K562 (cell line): ENCODE results near the gene PCDHGB2. TPM values are rescaled to one million over a fixed set of nuclear protein-coding genes. Genes with fewer than 3 reads are reported as not detected.
A peak's percentile ranks its signal among the peaks of the same experiment; 100 is the strongest.

Experiments used
- BRCA1 ChIP-seq, 2 experiments: fragments of 450-650 bp in 1 of 2; sonication (generic) in 1 of 2; formaldehyde crosslinking in 1 of 2; IDR thresholded peaks; 2 replicates each; pipeline versions ENCODE4 v1.5.0 to v1.6.1; 2017 to 2020; ENCODE audit warnings: mild to moderate bottlenecking in 1 of 2, missing genetic modification reagents in 1 of 2
- BRD9 ChIP-seq: fragments of 450-650 bp; IDR thresholded peaks from 2 replicates; pipeline ENCODE4 v1.6.1; 2018; ENCODE audit warnings: low read depth; ENCODE audit not compliant: partially characterized antibody
- DLX4 ChIP-seq: fragments of 250-450 bp; sonication (Bioruptor Pico); IDR thresholded peaks from 2 replicates; pipeline ENCODE4 v1.6.1; 2021; ENCODE audit warnings: mild to moderate bottlenecking
- EGR1 ChIP-seq: fragments of 450-650 bp; conservative IDR thresholded peaks from 2 replicates; pipeline ENCODE4 v1.6.1; 2017; ENCODE audit warnings: mild to moderate bottlenecking
- FUS ChIP-seq: fragments of 200-400 bp; formaldehyde crosslinking; optimal IDR thresholded peaks from 2 replicates; pipeline ENCODE3; 2017; ENCODE audit warnings: low read depth, low read length
- GTF2E2 ChIP-seq: fragments of 200-800 bp; sonication (Bioruptor generic); IDR thresholded peaks from 2 replicates; pipeline ENCODE4 v1.6.1; 2016; ENCODE audit warnings: missing genetic modification characterization, missing compliant biosample characterization
- GTF2F1 ChIP-seq: IDR thresholded peaks from 2 replicates; pipeline ENCODE4 v1.6.1; 2011; ENCODE audit warnings: low read depth, low read length, improper control_type of control experiment
- KDM1A ChIP-seq, 2 experiments: fragments of 450-650 bp; IDR thresholded peaks; 2 replicates each; pipeline ENCODE4 v1.6.1; 2016; ENCODE audit warnings: mild to moderate bottlenecking in 2 of 2
- NCOA1 ChIP-seq: fragments of 450-650 bp; IDR thresholded peaks from 2 replicates; pipeline ENCODE4 v1.6.1; 2016; ENCODE audit warnings: low read depth
- NR2C1 ChIP-seq, 2 experiments: fragments of 450-650 bp; IDR thresholded peaks; 2 replicates each; pipeline ENCODE4 v1.6.1; 2017; ENCODE audit warnings: mild to moderate bottlenecking in 2 of 2, antibody characterized with exemption in 1 of 2, inconsistent platforms in 1 of 2, missing compliant biosample characterization in 1 of 2, missing genetic modification characterization in 1 of 2
- OTX1 ChIP-seq: fragments of 450-650 bp; formaldehyde crosslinking; IDR thresholded peaks from 2 replicates; pipeline ENCODE4 v1.4.0; 2022; ENCODE audit warnings: mild to moderate bottlenecking
- PCBP2 ChIP-seq: fragments of 200-400 bp; formaldehyde crosslinking; IDR thresholded peaks from 2 replicates; pipeline ENCODE4 v1.6.1; 2018; ENCODE audit warnings: low read length, low read depth, mild to moderate bottlenecking, moderate library complexity; ENCODE audit not compliant: poor library complexity, severe bottlenecking
- SREBF2 ChIP-seq: sonication (generic); formaldehyde crosslinking; IDR thresholded peaks from 2 replicates; pipeline ENCODE4 v1.4.0; 2020; ENCODE audit warnings: mild to moderate bottlenecking, missing genetic modification reagents
- ZBTB7A ChIP-seq: IDR thresholded peaks from 2 replicates; pipeline ENCODE4 v1.6.1; 2011; ENCODE audit warnings: low read depth, mild to moderate bottlenecking, low read length, moderate library complexity, borderline replicate concordance; ENCODE audit not compliant: control insufficient read depth
- ZNF311 ChIP-seq: fragments of 250-450 bp; sonication (Bioruptor Pico); IDR thresholded peaks from 2 replicates; pipeline ENCODE4 v1.4.0; 2020; ENCODE audit warnings: mild to moderate bottlenecking, moderate library complexity
- ZNF407 ChIP-seq: fragments of 450-650 bp; IDR thresholded peaks from 2 replicates; pipeline ENCODE4 v1.6.1; 2016; ENCODE audit warnings: low read depth
- ZNF444 ChIP-seq: fragments of 250-450 bp; sonication (Bioruptor Pico); IDR thresholded peaks from 2 replicates; pipeline ENCODE4 v1.4.0; 2020; ENCODE audit warnings: mild to moderate bottlenecking, moderate library complexity
- ZNF76 ChIP-seq: fragments of 250-450 bp; sonication (Bioruptor Pico); IDR thresholded peaks from 2 replicates; pipeline ENCODE4 v1.4.0; 2020; ENCODE audit warnings: mild to moderate bottlenecking, moderate library complexity, borderline replicate concordance
- polyA plus RNA-seq, 8 experiments: library from polyadenylated mRNA; depleted of rRNA in 4 of 8; stranded (reverse) in 5 of 8; unstranded in 3 of 8; fragments of >200 nt; fragmentation: Nextera tagmentation in 2 of 8; fragmentation: Illumina TruSeq in 1 of 8; extraction: Ambion mirVana in 2 of 8; extraction: Trizol in 1 of 8; gene quantifications; 2 replicates each; pipeline versions ENCODE4 v1.2.1 to v1.2.3, GENCODE V29; 2011 to 2014; ENCODE audit warnings: inconsistent platforms in 1 of 8, missing spikeins in 1 of 8
- total RNA-seq, 7 experiments: library from RNA; depleted of rRNA in 6 of 7; stranded (reverse); fragments of >200 nt in 6 of 7; fragmentation: Illumina TruSeq in 2 of 7; extraction: Trizol in 2 of 7; gene quantifications; 2 replicates each; pipeline versions ENCODE4 v1.2.1 to v1.2.3, GENCODE V29; 2011 to 2021; ENCODE audit warnings: low replicate concordance in 1 of 7

The PCDHGB2 gene
- total and polyA plus RNA-seq, 9 of the 15 experiments (the other 6 are each of a cell fraction or from before 2014, with no cell fraction given): 0.06 to 0.54 (median 0.29) TPM; not detected in 1

GRCh38 chr5:141320225-141321169, 39.3 kb upstream of the PCDHGB2 start, which contains the start of gene TAF7 (continued):
- TF ChIP-seq PCBP2 (no peak), DLX4 (CRISPR knock-in tag) (no peak), NCOA1 (peak; percentile 22; the same call in 1 of the 2 replicates), SREBF2 (peak; percentile 87; the same call in 1 of the 2 replicates), ZNF444 (no peak), EGR1 (no peak), GTF2F1 (peak; percentile 93), GTF2E2 (tag) (peak; percentile 94), ZNF311 (CRISPR knock-in tag) (no peak), BRD9 (peak; percentile 85), ZNF407 (no peak), FUS (no peak), NR2C1 (IDR thresholded peaks at IDR 0.05) (peak; percentile 53), NR2C1 (tag; IDR thresholded peaks at IDR 0.05) (0 out of 2 replicates have a peak, but pooled peaks have one; percentile 28), BRCA1 (IDR thresholded peaks at IDR 0.05) (no peak), BRCA1 (CRISPR knock-in tag; IDR thresholded peaks at IDR 0.05) (no peak), ZNF76 (CRISPR knock-in tag) (no peak), KDM1A (IDR thresholded peaks at IDR 0.05) (no peak), ZBTB7A (no peak), OTX1 (CRISPR knock-in tag) (peak; percentile 9; the same call in 1 of the 2 replicates)
